Heart left ventricle (tissue), 13 donors: ENCODE results near the gene MOV10.

Source experiments
- CTCF ChIP-seq, 12 donors: fragments of 200-600 bp; sonication (generic) in 4 of 12; IDR thresholded peaks; one replicate each; pipeline versions ENCODE4 v1.5.0 to v1.8.0; 2018 to 2022; ENCODE audit warnings: antibody characterized with exemption in 12 of 12, mild to moderate bottlenecking in 5 of 12
- POLR2A ChIP-seq, 2 donors: fragments of 450-650 bp; IDR thresholded peaks; one replicate each; pipeline ENCODE4 v1.6.1; 2017; ENCODE audit warnings: antibody characterized with exemption in 2 of 2, mild to moderate bottlenecking in 2 of 2, moderate library complexity in 2 of 2
- donor health status: ischemic (EF 13 %, LVEDD 7.1; RV severe dilation, severe dysfunction).
- donor health status: DM: no; HTN: yes; CAD: no.
- donor health status: DM: no; HTN: no; CAD: no.
- donor health status: ischemic (EF 25% LVEDD 6.9; RV normal size, moderate dysfunction).
- donor health status: ischemic (EF 25% LVEDD 5.7; RV mildly dilated, moderate dysfunction).
- donor health status: ischemic (EF 35%, LVEDD 5.7; RV mildly dilated, moderate dysfunction).
- donor health status: nonischemic (EF 11% LVEDD 7.7; RV severe dilation, severe dysfunction).
- donor health status: DM: yes; HTN: yes; CAD: no.
- donor health status: PGD.
- donor health status: ischemic (EF 29% LVEDD 5.4; RV normal size, mild dysfunction).
- donor health status: nonischemic (EF 23%, LVEDD 6.1; RV moderate dilation, normal function).

GRCh38 chr1:112646225-112646624, 28.2 kb upstream of the MOV10 start:
- TF ChIP-seq CTCF (IDR thresholded peaks at IDR 0.05) (no peak), POLR2A (IDR thresholded peaks at IDR 0.05) (no peak)
